GM21390 (cell line): ENCODE data around the gene TTC9.
A peak's percentile ranks its signal among the peaks of the same experiment; 100 is the strongest.

ENCODE experiments used
- ATAC-seq: cut with Tn5 transposase; IDR thresholded peaks from one replicate; pipeline ENCODE4 v1.9.1; 2021; ENCODE audit not compliant: unreplicated experiment

TTC9 gene

GRCh38 chr14:70641548-70642302 lies at the start of gene TTC9:
Gene TTC9, plus strand, starts transcription at chr14:70641916. Its CDS starts 214 bp downstream, at chr14:70642130.
- ATAC-seq: no peak

GRCh38 chr14:70594461-70594860 lies 47.3 kb upstream of the TTC9 start:
- ATAC-seq: no peak

- ATAC-seq: no peak
Observed at GRCh38 chr14:70595443-70596185, 46.1 kb upstream of the TTC9 start.

GRCh38 chr14:70597731-70598130 lies 44.0 kb upstream of the TTC9 start:
- ATAC-seq: no peak

- ATAC-seq: no peak
Observed at GRCh38 chr14:70599345-70599744, 42.4 kb upstream of the TTC9 start.

GRCh38 chr14:70600382-70601157 lies 41.1 kb upstream of the TTC9 start, which contains the start of gene MED6:
Gene MED6, minus strand, starts transcription at chr14:70600655. Its CDS starts 18 bp downstream, at chr14:70600637.
- ATAC-seq: peak; percentile 75

- ATAC-seq: no peak
Observed at GRCh38 chr14:70601162-70601561, 40.6 kb upstream of the TTC9 start.

GRCh38 chr14:70602254-70602653 lies 39.5 kb upstream of the TTC9 start:
- ATAC-seq: peak; percentile 57

- no peak for ATAC-seq
Observed at GRCh38 chr14:70611216-70611615, 30.5 kb upstream of the TTC9 start.

- ATAC-seq: no peak
Observed at GRCh38 chr14:70616646-70617045, 25.1 kb upstream of the TTC9 start.

- no peak for ATAC-seq
Observed at GRCh38 chr14:70618314-70618713, 23.4 kb upstream of the TTC9 start.

GRCh38 chr14:70619708-70620107 lies 22.0 kb upstream of the TTC9 start:
- no peak for ATAC-seq

GRCh38 chr14:70622111-70622712 lies 19.5 kb upstream of the TTC9 start:
- ATAC-seq: no peak

- ATAC-seq: no peak
Observed at GRCh38 chr14:70624972-70625371, 16.7 kb upstream of the TTC9 start.

GRCh38 chr14:70631948-70632347 lies 9.8 kb upstream of the TTC9 start:
- no peak for ATAC-seq

- ATAC-seq: no peak
Observed at GRCh38 chr14:70635971-70636595, 5.6 kb upstream of the TTC9 start.

GRCh38 chr14:70638416-70638815 lies 3.3 kb upstream of the TTC9 start:
- no peak for ATAC-seq

GRCh38 chr14:70640938-70641547 lies 673 bp upstream of the TTC9 start:
- peak; percentile 68 for ATAC-seq

GRCh38 chr14:70642303-70643235 lies 853 bp downstream of the TTC9 start:
- no peak for ATAC-seq
